Spleen (tissue), 11 donors: ENCODE measurements around the gene TAB2. TPM values are rescaled to one million over a fixed set of nuclear protein-coding genes. Genes with fewer than 3 reads are reported as not detected.

Experiments used
- DNase-seq: peaks from one replicate; pipeline ENCODE4 v3.0.0-alpha.2; 2020
- H3K27ac ChIP-seq, 8 donors: fragments of 200-600 bp; sonication (generic) in 7 of 8; 1 replicate in 4 of 8; 2 replicates in 4 of 8; pipeline versions ENCODE4 v1.5.0 to v1.8.0; 2016 to 2021; ENCODE audit warnings: inconsistent platforms in 4 of 8, mild to moderate bottlenecking in 4 of 8, moderate library complexity in 1 of 8
- H3K27me3 ChIP-seq, 7 donors: fragments of 200-600 bp; sonication (generic) in 6 of 7; replicated peaks in 1 of 7; 1 replicate in 4 of 7; 2 replicates in 3 of 7; pipeline versions ENCODE4 v1.5.0 to v1.8.0; 2016 to 2021; ENCODE audit warnings: inconsistent platforms in 3 of 7, mild to moderate bottlenecking in 1 of 7
- H3K36me3 ChIP-seq, 6 donors: fragments of 200-600 bp; sonication (generic) in 5 of 6; 1 replicate in 4 of 6; 2 replicates in 2 of 6; pipeline versions ENCODE4 v1.5.0 to v1.8.0; 2016 to 2021; ENCODE audit warnings: inconsistent platforms in 2 of 6
- H3K4me1 ChIP-seq, 6 donors: fragments of 200-600 bp; sonication (generic) in 5 of 6; 1 replicate in 3 of 6; 2 replicates in 3 of 6; pipeline versions ENCODE4 v1.5.0 to v1.8.0; 2016 to 2021; ENCODE audit warnings: inconsistent platforms in 3 of 6
- H3K4me3 ChIP-seq, 8 donors: fragments of 200-600 bp; sonication (generic) in 7 of 8; 1 replicate in 4 of 8; 2 replicates in 4 of 8; pipeline versions ENCODE4 v1.5.0 to v1.8.0; 2016 to 2021; ENCODE audit warnings: inconsistent platforms in 4 of 8, mild to moderate bottlenecking in 4 of 8, moderate library complexity in 2 of 8
- H3K9me3 ChIP-seq, 8 donors: fragments of 200-600 bp; sonication (generic) in 7 of 8; 1 replicate in 4 of 8; 2 replicates in 4 of 8; pipeline versions ENCODE4 v1.5.0 to v1.8.0; 2016 to 2021; ENCODE audit warnings: inconsistent platforms in 4 of 8
- POLR2A ChIP-seq, 3 donors: fragments of 450-650 bp; IDR thresholded peaks; one replicate each; pipeline ENCODE4 v1.5.1; 2017; ENCODE audit warnings: antibody characterized with exemption in 3 of 3, mild to moderate bottlenecking in 1 of 3
- POLR2AphosphoS5 ChIP-seq, 3 donors: sonication (generic); formaldehyde crosslinking; IDR thresholded peaks; one replicate each; pipeline ENCODE4 v1.5.1; 2017; ENCODE audit warnings: antibody characterized with exemption in 3 of 3
- WGBS, 5 donors: extraction: QIAGEN DNeasy Blood & Tissue Kit in 3 of 5; methylation state at CpG; one replicate each; pipeline versions ENCODE4 v1.1.5 to v1.1.7; 2013 to 2018; 5-methylcytosine and 5-hydroxymethylcytosine counted together
- intact Hi-C: fragments of 100-400 bp; cut with DNase I; formaldehyde crosslinking; loops from one replicate; pipeline ENCODE4 v1.15.0; 2023; ENCODE audit warnings: low total_unique reads
- polyA plus RNA-seq, 3 donors: library from polyadenylated mRNA; stranded (reverse); fragments of 200-250 nt; gene quantifications; one replicate each; pipeline ENCODE4 v1.2.1, GENCODE V29; 2013
- total RNA-seq, 7 donors: library from RNA; depleted of rRNA in 3 of 7; stranded (reverse); fragments of >200 nt in 3 of 7; fragmentation: NEBNext Ultra II Directional in 4 of 7; extraction: Animal tissue kit (Norgen Biotek cat#: 25700) in 4 of 7; gene quantifications; one replicate each; pipeline versions ENCODE4 v1.1.0 to v1.2.1, GENCODE V29; 2016 to 2021
- TF ChIP-seq, protein P1 (sequence below), 11 experiments: fragments of 200-600 bp in 7 of 11; fragments of 450-650 bp in 4 of 11; sonication (generic) in 4 of 11; IDR thresholded peaks in 8 of 11; conservative IDR thresholded peaks in 3 of 11; 1 replicate in 7 of 11; 2 replicates in 4 of 11; pipeline versions ENCODE4 v1.4.0 to v1.8.0; 2016 to 2021; ENCODE audit warnings: antibody characterized with exemption in 11 of 11, inconsistent platforms in 4 of 11, mild to moderate bottlenecking in 1 of 11
- donor health status: healthy with polysubstance abuse.
- donor health status: DM: no; HTN: no; CAD: no; lungs with moderate emphysema.
- donor health status: DM: no; HTN: no; CAD: no.
- donor health status: Bipolar disorder and iron deficiency.
- donor health status: healthy.
- donor health status: DM: no; HTN: no; CAD: no.
- donor health status: DM: yes; HTN: yes; CAD: no.

The TAB2 gene
- total and polyA plus RNA-seq, 10 donors: 15.4 to 84.1 (median 70.9) TPM

DNA sequence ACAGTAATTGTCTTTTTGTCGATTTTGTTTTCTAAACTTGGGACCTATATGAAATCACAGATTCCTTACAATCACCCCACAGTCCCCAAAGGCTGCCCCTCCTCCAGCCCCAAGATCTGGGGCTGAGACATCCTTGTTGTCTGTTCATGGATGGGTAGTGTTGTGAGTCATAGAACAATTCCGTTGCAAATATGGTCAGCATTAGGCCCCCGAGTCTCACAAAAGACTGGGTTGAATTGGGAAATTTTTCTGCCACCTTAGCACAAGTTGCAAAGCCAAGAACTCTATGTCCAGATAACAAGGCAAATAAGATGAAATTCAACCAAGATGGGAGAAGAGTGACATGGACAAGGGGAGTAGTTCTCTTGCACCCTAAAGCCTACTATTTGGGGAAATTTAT, 10.5 kb upstream of the TAB2 start:
- no peaks in the 10 kb centered on the region for H3K9me3 ChIP-seq
- H3K27me3 ChIP-seq: no peaks in the 10 kb centered on the region
- WGBS, 5 donors: 79 to 94% (median 86%) methylated on average over 3 of the region's 3 CpGs
- no peak for TF ChIP-seq POLR2AphosphoS5 (IDR thresholded peaks at IDR 0.05)
- TF ChIP-seq POLR2A (IDR thresholded peaks at IDR 0.05): no peak
- intact Hi-C loops: no loop called here
- no peaks in the 10 kb centered on the region for H3K4me1 ChIP-seq
- no peaks in the 10 kb centered on the region for H3K36me3 ChIP-seq
- H3K4me3 ChIP-seq: no peak overlapping the region
- H3K27ac ChIP-seq: no peak overlapping the region
- no peak for DNase-seq

DNA sequence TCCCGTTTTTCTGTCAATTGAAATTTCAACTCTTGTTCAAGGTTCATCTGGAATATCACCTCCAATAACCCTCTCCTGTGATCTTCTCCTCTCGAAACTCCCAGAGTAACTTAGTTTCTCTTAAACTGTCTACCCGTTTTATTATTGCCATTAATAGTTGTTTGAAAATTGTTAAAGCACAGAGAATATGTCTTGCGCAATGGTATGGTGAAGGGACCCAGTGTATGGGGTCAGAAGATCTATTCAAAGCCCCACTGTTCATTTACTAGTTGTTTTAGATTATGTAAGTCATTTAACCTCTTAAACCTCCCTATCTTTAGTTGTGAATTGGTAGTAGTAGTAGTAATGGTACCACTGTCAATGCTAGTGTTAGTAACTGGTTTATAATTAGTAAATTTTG, 6.2 kb upstream of the TAB2 start:
- peaks cover 3 to 9% (median 6%) of the 10 kb centered on the region in 6 donors for H3K4me1 ChIP-seq
- intact Hi-C loops: no loop called here
- 68 to 94% (median 86%) methylated on average over 4 of the region's 4 CpGs for WGBS, 5 donors

DNA sequence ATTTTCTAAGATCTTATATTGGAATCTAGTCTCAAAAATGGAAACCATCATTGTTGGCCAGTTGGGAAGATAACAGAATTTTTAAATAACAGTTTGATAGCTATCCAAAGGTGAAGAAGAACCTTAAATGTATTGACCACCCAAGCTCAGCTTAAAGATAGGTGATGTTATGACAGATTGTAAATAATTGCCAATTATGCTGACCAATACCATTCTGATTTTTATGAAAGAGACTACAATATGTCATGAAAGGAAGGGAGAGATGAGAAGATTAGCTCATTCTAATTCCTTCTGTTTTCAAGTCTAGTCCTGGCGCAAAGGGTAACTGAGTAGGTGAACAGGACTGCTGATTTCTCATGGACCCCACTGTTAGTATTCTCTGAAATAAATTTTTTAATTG, 5.7 kb upstream of the TAB2 start:
- intact Hi-C loops: no loop called here
- no peaks in the 10 kb centered on the region for H3K27me3 ChIP-seq
- H3K27ac ChIP-seq: no peak overlapping the region
- peaks cover 3 to 13% (median 9%) of the 10 kb centered on the region in 6 donors for H3K4me1 ChIP-seq
- 92 to 100% (median 100%) methylated on average over 1 of the region's 1 CpG for WGBS, 5 donors
- no peak overlapping the region for H3K4me3 ChIP-seq
- no peaks in the 10 kb centered on the region for H3K36me3 ChIP-seq
- TF ChIP-seq POLR2A (IDR thresholded peaks at IDR 0.05) (no peak), POLR2AphosphoS5 (IDR thresholded peaks at IDR 0.05) (no peak)
- TF ChIP-seq, protein P1, sequence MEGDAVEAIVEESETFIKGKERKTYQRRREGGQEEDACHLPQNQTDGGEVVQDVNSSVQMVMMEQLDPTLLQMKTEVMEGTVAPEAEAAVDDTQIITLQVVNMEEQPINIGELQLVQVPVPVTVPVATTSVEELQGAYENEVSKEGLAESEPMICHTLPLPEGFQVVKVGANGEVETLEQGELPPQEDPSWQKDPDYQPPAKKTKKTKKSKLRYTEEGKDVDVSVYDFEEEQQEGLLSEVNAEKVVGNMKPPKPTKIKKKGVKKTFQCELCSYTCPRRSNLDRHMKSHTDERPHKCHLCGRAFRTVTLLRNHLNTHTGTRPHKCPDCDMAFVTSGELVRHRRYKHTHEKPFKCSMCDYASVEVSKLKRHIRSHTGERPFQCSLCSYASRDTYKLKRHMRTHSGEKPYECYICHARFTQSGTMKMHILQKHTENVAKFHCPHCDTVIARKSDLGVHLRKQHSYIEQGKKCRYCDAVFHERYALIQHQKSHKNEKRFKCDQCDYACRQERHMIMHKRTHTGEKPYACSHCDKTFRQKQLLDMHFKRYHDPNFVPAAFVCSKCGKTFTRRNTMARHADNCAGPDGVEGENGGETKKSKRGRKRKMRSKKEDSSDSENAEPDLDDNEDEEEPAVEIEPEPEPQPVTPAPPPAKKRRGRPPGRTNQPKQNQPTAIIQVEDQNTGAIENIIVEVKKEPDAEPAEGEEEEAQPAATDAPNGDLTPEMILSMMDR (IDR thresholded peaks at IDR 0.05 in 8 of 11, conservative IDR thresholded peaks at IDR 0.05 in 3 of 11): no peak
- no peak for DNase-seq
- H3K9me3 ChIP-seq: no peaks in the 10 kb centered on the region

More for the DNA sequence above, 6.2 kb upstream of the TAB2 start:
- no peak for TF ChIP-seq POLR2A (IDR thresholded peaks at IDR 0.05)
- DNase-seq: no peak
- no peak overlapping the region for H3K27ac ChIP-seq
- H3K36me3 ChIP-seq: no peaks in the 10 kb centered on the region
- H3K9me3 ChIP-seq: no peaks in the 10 kb centered on the region
- no peak overlapping the region for H3K4me3 ChIP-seq
- H3K27me3 ChIP-seq: no peaks in the 10 kb centered on the region

DNA sequence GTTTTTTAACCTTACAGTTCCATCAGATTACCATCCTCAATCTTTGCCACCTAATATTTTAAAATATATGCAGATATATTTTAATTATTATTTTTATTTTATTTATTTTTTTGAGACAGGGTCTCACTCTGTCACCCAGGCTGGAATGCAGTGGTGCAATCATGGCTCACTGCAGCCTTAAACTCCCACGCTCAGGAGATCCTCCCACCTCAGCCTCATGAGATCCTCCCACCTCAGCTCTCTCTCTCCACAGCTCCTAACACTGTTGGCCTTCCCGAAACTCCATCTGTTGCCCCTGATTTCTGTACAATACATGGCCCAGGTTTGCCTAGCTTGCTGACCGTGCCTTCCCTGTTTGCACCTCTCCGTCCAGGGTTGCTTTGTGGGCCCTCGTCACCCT, 4.4 kb upstream of the TAB2 start:
- Histone ChIP-seq H3K9me3 (no peaks in the 10 kb centered on the region), H3K27me3 (no peaks in the 10 kb centered on the region), H3K4me3 (no peak overlapping the region), H3K36me3 (no peaks in the 10 kb centered on the region), H3K4me1 (peaks cover 3 to 13% (median 9%) of the 10 kb centered on the region in 6 donors), H3K27ac (no peak overlapping the region)
- TF ChIP-seq, protein P1 (IDR thresholded peaks at IDR 0.05 in 8 of 11, conservative IDR thresholded peaks at IDR 0.05 in 3 of 11): no peak
- no peak for TF ChIP-seq POLR2A (IDR thresholded peaks at IDR 0.05)
- intact Hi-C loops: no loop called here
- DNase-seq: no peak
- 63 to 94% (median 84%) methylated on average over 4 to 5 of the region's 5 CpGs for WGBS, 5 donors

DNA sequence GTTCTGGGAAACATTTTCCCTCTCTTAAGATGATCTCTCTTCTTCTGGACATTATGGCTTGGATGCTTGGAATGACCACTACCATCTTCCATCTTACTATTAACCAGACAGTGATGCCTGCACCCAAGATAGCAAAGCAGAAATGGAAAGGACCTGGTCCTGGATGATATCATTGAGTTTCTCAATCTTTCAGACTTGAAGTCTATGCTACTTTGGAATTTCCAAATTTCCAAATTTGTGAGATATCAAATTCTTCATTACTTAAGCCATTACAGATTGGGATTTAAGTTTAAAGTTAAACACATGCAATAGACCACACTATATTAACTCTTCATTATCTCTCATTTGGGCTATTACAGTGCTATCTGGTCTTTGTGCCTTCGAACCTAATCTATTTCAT, 3.7 kb upstream of the TAB2 start:
- no peak for DNase-seq
- intact Hi-C loops: no loop called here
- H3K4me3 ChIP-seq: no peak overlapping the region
- no peaks in the 10 kb centered on the region for H3K9me3 ChIP-seq
- no peak for TF ChIP-seq POLR2A (IDR thresholded peaks at IDR 0.05)
- TF ChIP-seq, protein P1 (IDR thresholded peaks at IDR 0.05 in 8 of 11, conservative IDR thresholded peaks at IDR 0.05 in 3 of 11): no peak
- no peak for TF ChIP-seq POLR2AphosphoS5 (IDR thresholded peaks at IDR 0.05)
- no peaks in the 10 kb centered on the region for H3K36me3 ChIP-seq
- H3K27ac ChIP-seq: no peak overlapping the region
- WGBS, 5 donors: 93 to 100% (median 98%) methylated on average over 1 of the region's 1 CpG
- peaks cover 3 to 21% (median 12%) of the 10 kb centered on the region in 6 donors for H3K4me1 ChIP-seq
- no peaks in the 10 kb centered on the region for H3K27me3 ChIP-seq
